CD4-positive, CD25-positive, alpha-beta regulatory T cell (primary cell): ENCODE results near the gene ERCC6L. TPM values are rescaled to one million over a fixed set of nuclear protein-coding genes. Genes with fewer than 3 reads are reported as not detected.

Source experiments
- ATAC-seq, 2 donors: fragments of 150-1000 bp; cut with Tn5 transposase; one replicate each; pipeline ENCODE4 v1.10.0; 2021; ENCODE audit warnings: low read depth in 2 of 2, moderate number of reproducible peaks in 2 of 2, moderate library complexity in 1 of 2
- DNase-seq, 3 donors: peaks; one replicate each; pipeline versions ENCODE4 v3.0.0 to v3.0.0-alpha.2; 2012 to 2022; ENCODE audit warnings: mixed read lengths in 1 of 3
- H3K27ac ChIP-seq: one replicate; pipeline ENCODE4 v1.7.0; 2013; ENCODE audit warnings: mild to moderate bottlenecking, low read length; ENCODE audit not compliant: insufficient read depth, poor library complexity, severe bottlenecking
- H3K27me3 ChIP-seq: one replicate; pipeline ENCODE4 v1.7.0; 2013; ENCODE audit warnings: low read length; ENCODE audit not compliant: control insufficient read depth, insufficient read depth
- H3K36me3 ChIP-seq: one replicate; pipeline ENCODE4 v1.7.0; 2013; ENCODE audit warnings: mild to moderate bottlenecking, low read length, moderate library complexity; ENCODE audit not compliant: control insufficient read depth, insufficient read depth
- H3K4me1 ChIP-seq: 2 replicates; pipeline ENCODE4 v1.7.0; 2013; ENCODE audit warnings: mild to moderate bottlenecking, low read length; ENCODE audit not compliant: insufficient read depth, control insufficient read depth, poor library complexity, severe bottlenecking
- H3K4me3 ChIP-seq: one replicate; pipeline ENCODE4 v1.7.0; 2013; ENCODE audit warnings: low read depth, mild to moderate bottlenecking, low read length, moderate library complexity
- H3K9me3 ChIP-seq, 2 experiments: 1 replicate in 1 of 2; 2 replicates in 1 of 2; pipeline ENCODE4 v1.7.0; 2013; ENCODE audit warnings: low read length in 2 of 2, mild to moderate bottlenecking in 1 of 2, moderate library complexity in 1 of 2; ENCODE audit not compliant: control insufficient read depth in 2 of 2
- H3K27ac Mint-ChIP-seq, 3 donors: one replicate each; pipeline ENCODE4 v1.8.0; 2020 to 2022; ENCODE audit warnings: mild to moderate bottlenecking in 3 of 3, mixed read lengths in 3 of 3, moderate library complexity in 2 of 3
- H3K27me3 Mint-ChIP-seq: one replicate; pipeline ENCODE4 v1.8.0; 2022; ENCODE audit warnings: mild to moderate bottlenecking, mixed read lengths
- H3K36me3 Mint-ChIP-seq: one replicate; pipeline ENCODE4 v1.8.0; 2020; ENCODE audit warnings: mixed read lengths
- H3K4me1 Mint-ChIP-seq, 4 donors: one replicate each; pipeline ENCODE4 v1.8.0; 2020 to 2022; ENCODE audit warnings: mixed read lengths in 4 of 4, mild to moderate bottlenecking in 1 of 4
- H3K4me3 Mint-ChIP-seq, 4 donors: one replicate each; pipeline ENCODE4 v1.8.0; 2020 to 2022; ENCODE audit warnings: mild to moderate bottlenecking in 4 of 4, mixed read lengths in 4 of 4, moderate library complexity in 3 of 4
- H3K9me3 Mint-ChIP-seq, 7 donors: one replicate each; pipeline ENCODE4 v1.8.0; 2020 to 2022; ENCODE audit warnings: mixed read lengths in 7 of 7, mild to moderate bottlenecking in 3 of 7, moderate library complexity in 2 of 7
- polyA plus RNA-seq, 4 donors: library from polyadenylated mRNA; unstranded; fragments of 300-500 nt; fragmentation: Illumina TruSeq; gene quantifications; one replicate each; pipeline ENCODE4 v1.2.3, GENCODE V29; 2021
- total RNA-seq: library from RNA; stranded (reverse); gene quantifications from one replicate; pipeline ENCODE4 v1.2.3, GENCODE V29; 2022

The ERCC6L gene
- total and polyA plus RNA-seq, 5 donors from 2014 or later = 0.52 to 0.94 (median 0.64) TPM

DNA sequence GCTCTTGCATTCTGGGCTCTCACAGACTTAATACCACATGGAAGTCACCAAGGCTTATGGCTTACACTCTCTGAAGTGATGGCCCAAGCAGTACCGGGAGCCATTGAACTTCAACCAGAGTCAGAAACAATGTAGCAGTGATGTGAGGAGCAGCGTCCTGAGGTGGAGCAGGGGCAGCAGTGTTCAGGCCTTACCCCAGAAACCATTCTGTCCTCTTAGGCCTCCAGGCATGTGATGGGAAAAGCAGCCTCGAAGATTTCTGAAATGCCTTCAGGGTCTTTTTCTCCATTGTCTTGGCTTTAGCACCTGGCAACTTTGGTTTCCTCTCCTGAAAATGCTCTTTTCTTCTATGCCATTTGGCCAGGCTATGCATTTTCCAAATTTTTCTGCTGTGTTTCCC, 80.1 kb downstream of the ERCC6L start:
- ATAC-seq (no peak), DNase-seq (no peak)
- H3K9me3 ChIP-seq = no peaks in the 10 kb centered on the region
- no peak overlapping the region for H3K27ac ChIP-seq
- Mint-ChIP-seq H3K27ac (no peak overlapping the region), H3K36me3 (peaks cover 5% of the 10 kb centered on the region), H3K4me3 (no peak overlapping the region), H3K27me3 (peaks cover 7% of the 10 kb centered on the region), H3K9me3 (no peaks in the 10 kb centered on the region), H3K4me1 (no peaks in the 10 kb centered on the region)
- H3K4me3 ChIP-seq = no peak overlapping the region
- no peaks in the 10 kb centered on the region for H3K36me3 ChIP-seq
- no peaks in the 10 kb centered on the region for H3K4me1 ChIP-seq
- no peaks in the 10 kb centered on the region for H3K27me3 ChIP-seq

Other genes with a start within 250 kb of the ERCC6L start
- gene RTL5, start 107.1 kb downstream of the ERCC6L start, total RNA-seq = 1.1 TPM
- under 1 TPM in 2 of 4 donors, not detected in 2; 0.05 to 0.09 TPM for gene RTL5, start 107.1 kb downstream of the ERCC6L start, polyA plus RNA-seq
- 2.6 TPM for gene PIN4, start 57.3 kb downstream of the ERCC6L start, total RNA-seq
- gene PIN4, start 57.3 kb downstream of the ERCC6L start, polyA plus RNA-seq = 10 to 100 TPM; 26.6 to 36.5 (median 31.3) TPM
- gene RPS4X, start 38.2 kb upstream of the ERCC6L start, total RNA-seq = 1,376 TPM
- 100 to 1,000 TPM; 478 to 996 (median 885) TPM for gene RPS4X, start 38.2 kb upstream of the ERCC6L start, polyA plus RNA-seq
- 1.4 TPM for gene CITED1, start 66.9 kb upstream of the ERCC6L start, total RNA-seq
- gene CITED1, start 66.9 kb upstream of the ERCC6L start, polyA plus RNA-seq = not detected